CD4-positive, CD25-positive, alpha-beta regulatory T cell (primary cell): ENCODE measurements around the gene CTAG1A. TPM values are rescaled to one million over a fixed set of nuclear protein-coding genes. Genes with fewer than 3 reads are reported as not detected.
"Not testable (repeated sequence)": the region's sequence is repeated elsewhere in the genome, so short reads cannot be mapped to it uniquely, and the experiment has no call there.

Experiments
- ATAC-seq, 2 donors: fragments of 150-1000 bp; cut with Tn5 transposase; one replicate each; pipeline ENCODE4 v1.10.0; 2021; ENCODE audit warnings: low read depth in 2 of 2, moderate number of reproducible peaks in 2 of 2, moderate library complexity in 1 of 2
- DNase-seq, 3 donors: peaks; one replicate each; pipeline versions ENCODE4 v3.0.0 to v3.0.0-alpha.2; 2012 to 2022; ENCODE audit warnings: mixed read lengths in 1 of 3
- H3K27ac ChIP-seq: one replicate; pipeline ENCODE4 v1.7.0; 2013; ENCODE audit warnings: mild to moderate bottlenecking, low read length; ENCODE audit not compliant: insufficient read depth, poor library complexity, severe bottlenecking
- H3K27me3 ChIP-seq: one replicate; pipeline ENCODE4 v1.7.0; 2013; ENCODE audit warnings: low read length; ENCODE audit not compliant: control insufficient read depth, insufficient read depth
- H3K36me3 ChIP-seq: one replicate; pipeline ENCODE4 v1.7.0; 2013; ENCODE audit warnings: mild to moderate bottlenecking, low read length, moderate library complexity; ENCODE audit not compliant: control insufficient read depth, insufficient read depth
- H3K4me1 ChIP-seq: 2 replicates; pipeline ENCODE4 v1.7.0; 2013; ENCODE audit warnings: mild to moderate bottlenecking, low read length; ENCODE audit not compliant: insufficient read depth, control insufficient read depth, poor library complexity, severe bottlenecking
- H3K4me3 ChIP-seq: one replicate; pipeline ENCODE4 v1.7.0; 2013; ENCODE audit warnings: low read depth, mild to moderate bottlenecking, low read length, moderate library complexity
- H3K9me3 ChIP-seq, 2 experiments: 1 replicate in 1 of 2; 2 replicates in 1 of 2; pipeline ENCODE4 v1.7.0; 2013; ENCODE audit warnings: low read length in 2 of 2, mild to moderate bottlenecking in 1 of 2, moderate library complexity in 1 of 2; ENCODE audit not compliant: control insufficient read depth in 2 of 2
- H3K27ac Mint-ChIP-seq, 3 donors: one replicate each; pipeline ENCODE4 v1.8.0; 2020 to 2022; ENCODE audit warnings: mild to moderate bottlenecking in 3 of 3, mixed read lengths in 3 of 3, moderate library complexity in 2 of 3
- H3K27me3 Mint-ChIP-seq: one replicate; pipeline ENCODE4 v1.8.0; 2022; ENCODE audit warnings: mild to moderate bottlenecking, mixed read lengths
- H3K36me3 Mint-ChIP-seq: one replicate; pipeline ENCODE4 v1.8.0; 2020; ENCODE audit warnings: mixed read lengths
- H3K4me1 Mint-ChIP-seq, 4 donors: one replicate each; pipeline ENCODE4 v1.8.0; 2020 to 2022; ENCODE audit warnings: mixed read lengths in 4 of 4, mild to moderate bottlenecking in 1 of 4
- H3K4me3 Mint-ChIP-seq, 4 donors: one replicate each; pipeline ENCODE4 v1.8.0; 2020 to 2022; ENCODE audit warnings: mild to moderate bottlenecking in 4 of 4, mixed read lengths in 4 of 4, moderate library complexity in 3 of 4
- H3K9me3 Mint-ChIP-seq, 7 donors: one replicate each; pipeline ENCODE4 v1.8.0; 2020 to 2022; ENCODE audit warnings: mixed read lengths in 7 of 7, mild to moderate bottlenecking in 3 of 7, moderate library complexity in 2 of 7
- polyA plus RNA-seq, 4 donors: library from polyadenylated mRNA; unstranded; fragments of 300-500 nt; fragmentation: Illumina TruSeq; gene quantifications; one replicate each; pipeline ENCODE4 v1.2.3, GENCODE V29; 2021
- total RNA-seq: library from RNA; stranded (reverse); gene quantifications from one replicate; pipeline ENCODE4 v1.2.3, GENCODE V29; 2022

Gene CTAG1A
- total and polyA plus RNA-seq, 5 donors from 2014 or later: not detected

DNA sequence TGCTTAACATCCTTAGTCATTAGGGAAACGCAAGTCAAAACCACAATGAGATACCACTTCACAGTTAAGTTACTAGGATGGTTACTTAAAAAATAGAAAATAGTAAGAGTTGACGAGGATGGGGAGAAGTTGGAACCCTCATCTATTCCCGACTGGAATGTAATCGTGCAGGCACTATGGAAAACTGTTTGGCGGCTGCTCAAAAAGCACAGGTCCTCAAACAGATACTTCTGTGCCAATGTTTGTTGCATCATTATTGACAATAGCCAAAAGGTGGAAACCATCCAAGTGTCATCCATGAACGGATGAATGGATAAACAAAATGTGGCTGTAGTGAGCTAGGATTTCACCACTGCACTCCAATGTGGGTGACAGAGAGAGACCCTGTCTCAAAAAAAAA, 22.4 kb downstream of the CTAG1A start:
- no peak overlapping the region for H3K27ac Mint-ChIP-seq
- no peaks in the 10 kb centered on the region for H3K9me3 ChIP-seq
- H3K9me3 Mint-ChIP-seq: peaks cover 0 to 1% (median 0%) of the 10 kb centered on the region in 7 donors
- no peak overlapping the region for H3K4me3 Mint-ChIP-seq
- no peaks in the 10 kb centered on the region for H3K36me3 Mint-ChIP-seq
- ATAC-seq (no peak), DNase-seq (no peak)
- H3K4me1 Mint-ChIP-seq: peaks cover 0 to 2% (median 0%) of the 10 kb centered on the region in 4 donors
- no peak overlapping the region for H3K4me3 ChIP-seq
- no peaks in the 10 kb centered on the region for H3K4me1 ChIP-seq
- H3K27me3 Mint-ChIP-seq: peaks cover 13% of the 10 kb centered on the region
- H3K36me3 ChIP-seq: no peaks in the 10 kb centered on the region
- H3K27ac ChIP-seq: no peak overlapping the region
- no peaks in the 10 kb centered on the region for H3K27me3 ChIP-seq

DNA sequence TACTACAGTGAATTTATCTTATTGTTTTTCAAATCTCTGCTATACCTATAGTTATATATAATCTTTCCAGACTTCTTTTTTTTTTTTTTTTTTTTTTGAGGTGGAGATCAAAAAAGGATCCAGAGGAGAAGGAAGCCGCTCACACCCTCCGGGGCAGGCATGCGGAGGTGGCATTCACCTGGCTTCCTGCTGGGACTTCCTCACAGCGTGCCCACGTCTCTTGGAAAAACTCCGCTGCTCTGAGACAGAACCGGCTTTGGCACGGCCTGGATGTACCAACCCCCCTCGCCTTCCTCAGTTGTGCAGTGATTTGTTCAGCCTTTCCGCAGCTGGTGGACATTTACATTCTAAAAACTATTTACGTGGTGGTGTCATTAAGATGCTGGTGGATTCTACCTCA, 23.0 kb downstream of the CTAG1A start:
- not testable (repeated sequence) for H3K4me1 Mint-ChIP-seq, H3K4me3 Mint-ChIP-seq, H3K4me3 ChIP-seq, H3K36me3 Mint-ChIP-seq, H3K9me3 ChIP-seq, H3K36me3 ChIP-seq, ATAC-seq, DNase-seq, H3K27me3 ChIP-seq, H3K27ac Mint-ChIP-seq, H3K4me1 ChIP-seq, H3K9me3 Mint-ChIP-seq, H3K27ac ChIP-seq
- H3K27me3 Mint-ChIP-seq: peaks cover 13% of the 10 kb centered on the region

DNA sequence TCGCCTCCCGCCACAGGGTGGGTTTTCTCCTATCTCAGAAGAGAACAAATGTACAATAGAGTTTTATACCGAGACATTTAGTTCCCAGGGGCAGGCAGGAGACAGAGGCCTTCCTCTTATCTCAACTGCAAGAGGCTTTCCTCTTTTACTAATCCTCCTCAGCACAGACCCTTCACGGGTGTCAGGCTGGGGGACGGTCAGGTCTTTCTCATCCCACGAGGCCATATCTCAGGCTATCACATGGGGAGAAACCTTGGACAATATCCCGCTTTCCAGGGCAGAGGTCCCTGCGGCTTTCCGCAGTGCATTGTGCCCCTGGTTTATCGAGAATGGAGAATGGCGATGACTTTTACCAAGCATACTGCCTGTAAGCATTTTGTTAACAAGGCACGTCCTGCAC, 23.9 kb downstream of the CTAG1A start:
- peaks cover 13% of the 10 kb centered on the region for H3K27me3 Mint-ChIP-seq
- H3K27ac Mint-ChIP-seq, H3K27ac ChIP-seq, ATAC-seq, H3K36me3 Mint-ChIP-seq, H3K4me1 ChIP-seq, H3K4me3 ChIP-seq, H3K9me3 Mint-ChIP-seq, H3K36me3 ChIP-seq, DNase-seq, H3K9me3 ChIP-seq, H3K27me3 ChIP-seq, H3K4me3 Mint-ChIP-seq, H3K4me1 Mint-ChIP-seq: not testable (repeated sequence)

DNA sequence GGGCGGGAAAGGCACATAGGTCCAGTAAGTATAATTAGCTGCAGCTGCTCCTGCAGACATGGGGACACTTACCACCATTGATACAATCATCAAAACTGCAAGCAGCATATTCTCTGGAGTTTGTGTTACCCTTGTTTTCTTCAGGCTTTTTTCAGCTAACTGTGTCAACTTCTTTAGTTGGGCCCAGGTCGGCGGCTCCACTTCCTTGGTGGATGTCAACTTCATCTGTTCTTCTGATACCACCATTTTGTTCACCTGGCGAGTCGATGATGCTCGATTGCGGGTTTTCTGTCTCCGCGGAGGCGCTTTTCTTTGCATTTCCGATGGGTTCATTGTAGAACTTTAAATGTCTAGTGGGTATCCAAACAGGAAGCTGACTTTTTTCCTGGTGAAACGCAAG, 26.2 kb downstream of the CTAG1A start:
- ATAC-seq, DNase-seq, H3K27me3 ChIP-seq, H3K4me3 Mint-ChIP-seq, H3K9me3 ChIP-seq, H3K4me1 Mint-ChIP-seq, H3K4me1 ChIP-seq, H3K36me3 ChIP-seq, H3K4me3 ChIP-seq, H3K27me3 Mint-ChIP-seq, H3K27ac ChIP-seq, H3K27ac Mint-ChIP-seq, H3K9me3 Mint-ChIP-seq, H3K36me3 Mint-ChIP-seq: not testable (repeated sequence)

DNA sequence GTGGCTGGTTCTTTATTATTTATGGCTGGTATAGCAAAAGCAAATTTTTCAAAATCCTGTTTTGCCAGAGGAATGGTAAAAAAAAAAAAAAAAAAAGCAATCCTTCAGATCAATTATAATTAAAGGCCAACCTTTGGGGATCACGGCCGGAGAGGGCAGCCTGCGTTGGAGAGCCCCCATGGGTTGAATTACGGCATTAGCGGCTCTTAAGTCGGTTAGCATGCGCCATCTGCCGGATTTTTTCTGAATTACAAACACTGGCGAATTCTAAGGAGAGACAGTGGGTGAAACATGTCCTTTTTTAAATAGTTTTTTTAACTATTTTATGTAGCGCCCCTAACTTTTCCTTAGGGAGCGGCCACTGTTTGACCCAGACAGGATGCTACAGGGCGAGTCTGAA, 28.7 kb downstream of the CTAG1A start:
- H3K4me1 Mint-ChIP-seq, H3K36me3 ChIP-seq, ATAC-seq, H3K4me3 ChIP-seq, DNase-seq, H3K4me1 ChIP-seq, H3K27me3 ChIP-seq, H3K27me3 Mint-ChIP-seq, H3K4me3 Mint-ChIP-seq, H3K9me3 ChIP-seq, H3K36me3 Mint-ChIP-seq, H3K27ac Mint-ChIP-seq, H3K27ac ChIP-seq, H3K9me3 Mint-ChIP-seq: not testable (repeated sequence)

DNA sequence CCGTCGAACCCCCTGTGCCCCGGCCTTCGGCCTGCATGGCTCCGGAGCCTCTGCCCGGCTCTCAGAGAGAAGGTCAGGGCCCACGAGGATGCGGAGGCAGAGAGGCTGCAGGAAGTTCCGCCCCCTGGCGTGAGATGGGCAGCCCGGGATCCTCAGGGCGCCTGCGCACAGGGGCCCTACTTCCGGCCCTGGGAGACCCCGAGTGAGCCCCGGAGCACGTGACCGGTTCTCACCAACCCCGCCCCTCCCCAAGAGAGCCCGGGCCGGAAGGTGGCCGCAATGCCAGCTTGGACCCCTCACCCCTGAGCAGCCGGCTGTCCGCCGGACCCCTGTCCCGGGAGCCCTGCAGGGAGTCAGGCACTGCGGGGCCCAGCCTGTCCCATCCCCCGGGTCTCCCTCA, 34.2 kb downstream of the CTAG1A start, which contains the start of gene CTAG1B:
Gene CTAG1B (minus strand): TSS at position 101 of the 400 bp plus-strand sequence. CDS start 64 bp downstream, at position 37.
- not testable (repeated sequence) for H3K4me1 Mint-ChIP-seq, H3K9me3 ChIP-seq, H3K27me3 ChIP-seq, H3K9me3 Mint-ChIP-seq, H3K27ac Mint-ChIP-seq, H3K36me3 Mint-ChIP-seq, H3K36me3 ChIP-seq, H3K4me3 ChIP-seq, H3K4me3 Mint-ChIP-seq, ATAC-seq, H3K27ac ChIP-seq, DNase-seq, H3K4me1 ChIP-seq, H3K27me3 Mint-ChIP-seq

DNA sequence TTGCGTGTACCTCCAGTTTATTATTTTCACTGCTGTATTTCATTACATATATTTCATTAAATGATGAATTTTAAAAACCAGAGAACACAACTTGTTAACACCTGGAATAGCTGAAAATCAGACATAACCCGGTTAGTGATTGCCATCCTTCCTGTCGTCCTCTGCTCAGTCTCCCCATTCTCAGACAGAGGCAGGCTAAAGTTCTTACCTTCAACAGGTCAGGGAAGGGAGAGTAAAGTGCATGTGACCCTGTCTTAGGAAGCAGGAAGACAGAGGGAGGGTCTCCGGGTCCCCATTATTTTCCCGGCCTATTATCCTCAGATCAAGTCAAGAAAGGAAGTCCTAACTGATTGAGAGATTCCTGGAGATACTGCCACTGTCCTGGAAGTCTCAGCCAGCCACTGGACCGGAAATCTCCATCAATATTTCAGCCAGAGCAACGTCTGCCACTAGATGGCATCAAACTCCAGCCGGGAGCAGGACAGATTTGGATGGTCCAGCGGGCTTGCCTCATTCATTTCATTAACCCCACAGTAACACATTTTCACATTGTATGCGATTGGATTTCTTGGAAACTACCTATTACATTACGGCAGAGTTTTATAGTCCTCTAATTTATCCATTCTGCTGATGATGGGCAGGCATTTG, 36.0 kb downstream of the CTAG1A start:
- not testable (repeated sequence) for H3K4me3 ChIP-seq, H3K9me3 Mint-ChIP-seq, H3K27ac ChIP-seq, H3K4me1 Mint-ChIP-seq, H3K27me3 Mint-ChIP-seq, H3K4me1 ChIP-seq, ATAC-seq, H3K27ac Mint-ChIP-seq, DNase-seq, H3K9me3 ChIP-seq, H3K36me3 Mint-ChIP-seq, H3K36me3 ChIP-seq, H3K27me3 ChIP-seq, H3K4me3 Mint-ChIP-seq

DNA sequence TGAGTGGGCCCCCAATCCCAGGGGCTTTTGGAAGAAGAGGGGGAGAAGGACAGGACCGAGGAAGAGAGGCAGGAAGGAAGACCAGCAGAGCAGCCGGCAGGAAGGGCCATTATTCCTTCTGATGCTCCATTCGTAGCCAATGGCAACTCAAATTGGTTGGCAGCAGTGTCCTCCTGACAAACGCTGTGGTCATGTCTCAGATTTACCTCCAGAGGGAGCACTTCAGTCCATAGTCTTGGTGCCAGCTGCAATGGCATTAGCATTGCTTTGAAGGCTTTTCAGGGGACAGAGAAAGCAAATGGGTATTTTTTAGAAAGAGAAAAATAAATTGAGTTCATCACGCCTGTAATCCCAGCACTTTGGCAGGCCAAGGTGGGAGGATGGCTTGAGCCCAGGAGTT, 44.0 kb downstream of the CTAG1A start:
- H3K27ac Mint-ChIP-seq, H3K27me3 Mint-ChIP-seq, H3K27ac ChIP-seq, H3K27me3 ChIP-seq, DNase-seq, H3K36me3 ChIP-seq, H3K9me3 Mint-ChIP-seq, H3K4me1 Mint-ChIP-seq, H3K4me3 ChIP-seq, H3K36me3 Mint-ChIP-seq, H3K4me1 ChIP-seq, H3K9me3 ChIP-seq, H3K4me3 Mint-ChIP-seq: not testable (repeated sequence)
- peak; percentile 48 to 55 for ATAC-seq
